Caco-2 (cell line): Measurements from ENCODE around the gene ZFP91. TPM values are rescaled to one million over a fixed set of nuclear protein-coding genes. Genes with fewer than 3 reads are reported as not detected.

ENCODE experiments used
- BruUV-seq: library from RNA; stranded (reverse); fragments of 400-500 nt; replicated peaks from 2 replicates; lab custom pipeline; 2021; lab: Mats Ljungman, UMichigan
- CTCF ChIA-PET: fragments of 300-600 bp; sonication (Branson Sonifier 250); formaldehyde crosslinking; loops from one replicate; lab custom pipeline; 2022; ENCODE audit warnings: antibody characterized with exemption; lab: Charles Lee
- POLR2A ChIA-PET: fragments of 300-600 bp; sonication (Branson Sonifier 250); formaldehyde crosslinking; loops from one replicate; lab custom pipeline; 2022; ENCODE audit warnings: antibody characterized with exemption; lab: Charles Lee
- DNase-seq, 2 experiments: peaks; one replicate each; pipeline versions ENCODE4 v3.0.0 to v3.0.0-alpha.2; 2020 to 2022
- H3K27me3 ChIP-seq: replicated peaks from 2 replicates; pipeline ENCODE4 v1.6.0; 2011; ENCODE audit warnings: low read length; ENCODE audit not compliant: control insufficient read depth, insufficient read depth
- H3K36me3 ChIP-seq: 2 replicates; pipeline ENCODE4 v1.5.1; 2011; ENCODE audit warnings: low read length; ENCODE audit not compliant: control insufficient read depth, insufficient read depth
- H3K4me1 ChIP-seq: fragments of 250-450 bp; sonication (Bioruptor Pico); 2 replicates; pipeline ENCODE4 v1.5.1; 2020; ENCODE audit warnings: mild to moderate bottlenecking
- H3K4me3 ChIP-seq: 2 replicates; pipeline ENCODE4 v1.5.1; 2011; ENCODE audit warnings: low read depth, mild to moderate bottlenecking, control low read depth, low read length
- H3K9me3 ChIP-seq: fragments of 250-450 bp; sonication (Bioruptor Pico); 2 replicates; pipeline ENCODE4 v1.5.1; 2020; ENCODE audit warnings: mild to moderate bottlenecking, moderate library complexity
- H3K27ac Mint-ChIP-seq: one replicate; pipeline ENCODE4 v1.8.0; 2022; ENCODE audit warnings: mixed read lengths; ENCODE audit not compliant: unreplicated experiment
- H3K27me3 Mint-ChIP-seq: one replicate; pipeline ENCODE4 v1.8.0; 2022; ENCODE audit warnings: mixed read lengths; ENCODE audit not compliant: insufficient read depth, unreplicated experiment
- H3K36me3 Mint-ChIP-seq: one replicate; pipeline ENCODE4 v1.8.0; 2022; ENCODE audit warnings: mild to moderate bottlenecking, mixed read lengths; ENCODE audit not compliant: insufficient read depth, unreplicated experiment
- H3K4me1 Mint-ChIP-seq: one replicate; pipeline ENCODE4 v1.8.0; 2022; ENCODE audit warnings: low read depth, mixed read lengths; ENCODE audit not compliant: unreplicated experiment
- H3K4me3 Mint-ChIP-seq: one replicate; pipeline ENCODE4 v1.8.0; 2022; ENCODE audit warnings: mild to moderate bottlenecking, moderate library complexity, mixed read lengths; ENCODE audit not compliant: unreplicated experiment
- H3K9me3 Mint-ChIP-seq: one replicate; pipeline ENCODE4 v1.8.0; 2022; ENCODE audit warnings: mixed read lengths; ENCODE audit not compliant: unreplicated experiment
- CTCF ChIP-seq, 2 experiments: fragments of 200-600 bp in 1 of 2; IDR thresholded peaks; 1 replicate in 1 of 2; 2 replicates in 1 of 2; pipeline versions ENCODE4 v1.5.1 to v1.8.0; 2011 to 2022; ENCODE audit warnings: antibody characterized with exemption in 1 of 2, control low read depth in 1 of 2, inconsistent platforms in 1 of 2, low read depth in 1 of 2, low read length in 1 of 2, mild to moderate bottlenecking in 1 of 2, moderate library complexity in 1 of 2; ENCODE audit not compliant: insufficient read depth in 1 of 2, severe bottlenecking in 1 of 2, unreplicated experiment in 1 of 2
- intact Hi-C: fragments of 100-400 bp; cut with micrococcal nuclease; formaldehyde crosslinking; loops from one replicate; pipeline ENCODE4 v1.10.0; 2022; ENCODE audit not compliant: unreplicated experiment
- total RNA-seq: library from RNA; stranded (reverse); gene quantifications from 2 replicates; pipeline ENCODE4 v1.2.3, GENCODE V29; 2022

The ZFP91 gene
- total RNA-seq, 1 experiment from 2014 or later: 40.6 TPM

- Histone ChIP-seq H3K4me1 (no peaks in the 10 kb centered on the region), H3K36me3 (no peaks in the 10 kb centered on the region), H3K4me3 (no peak overlapping the region), H3K9me3 (no peaks in the 10 kb centered on the region), H3K27me3 (no peaks in the 10 kb centered on the region)
- Mint-ChIP-seq H3K4me3 (no peak overlapping the region), H3K9me3 (peaks cover 8% of the 10 kb centered on the region), H3K4me1 (no peaks in the 10 kb centered on the region), H3K27me3 (no peaks in the 10 kb centered on the region), H3K36me3 (no peaks in the 10 kb centered on the region), H3K27ac (no peak overlapping the region)
- TF ChIP-seq CTCF (IDR thresholded peaks at IDR 0.05; ENCODE audit: insufficient read depth in 1 of 2, low read depth in 1 of 2, low read length in 1 of 2, severe bottlenecking in 1 of 2, unreplicated experiment in 1 of 2): no peak
- DNase-seq: no peak
- POLR2A ChIA-PET: no interaction called here
- intact Hi-C loops: no loop called here
- BruUV-seq: no TSS peak
- CTCF ChIA-PET: no interaction called here
Measured at GRCh38 chr11:58639103-58639502, 60.2 kb downstream of the ZFP91 start.

GRCh38 chr11:58639669-58640068 lies 60.8 kb downstream of the ZFP91 start:
- H3K36me3 Mint-ChIP-seq: no peaks in the 10 kb centered on the region
- H3K4me1 Mint-ChIP-seq: no peaks in the 10 kb centered on the region
- Histone ChIP-seq H3K9me3 (0 out of 2 replicates have a peak, but pooled peaks cover 2% of the 10 kb centered on the region), H3K4me3 (no peak overlapping the region), H3K36me3 (no peaks in the 10 kb centered on the region), H3K27me3 (no peaks in the 10 kb centered on the region), H3K4me1 (no peaks in the 10 kb centered on the region)
- no TSS peak for BruUV-seq
- no peak for TF ChIP-seq CTCF (IDR thresholded peaks at IDR 0.05; ENCODE audit: insufficient read depth in 1 of 2, low read depth in 1 of 2, low read length in 1 of 2, severe bottlenecking in 1 of 2, unreplicated experiment in 1 of 2)
- intact Hi-C loops: no loop called here
- H3K4me3 Mint-ChIP-seq: no peak overlapping the region
- H3K27me3 Mint-ChIP-seq: no peaks in the 10 kb centered on the region
- ChIA-PET POLR2A (no interaction called here), CTCF (no interaction called here)
- DNase-seq: no peak
- no peak overlapping the region for H3K27ac Mint-ChIP-seq
- H3K9me3 Mint-ChIP-seq: peaks cover 13% of the 10 kb centered on the region

GRCh38 chr11:58640386-58641023 lies 61.6 kb downstream of the ZFP91 start:
- H3K4me3 ChIP-seq: no peak overlapping the region
- H3K9me3 ChIP-seq: peaks cover 8% of the 10 kb centered on the region
- no peak for DNase-seq
- BruUV-seq: no TSS peak
- intact Hi-C loops: no loop called here
- H3K4me1 Mint-ChIP-seq: no peaks in the 10 kb centered on the region
- no peaks in the 10 kb centered on the region for H3K36me3 ChIP-seq
- H3K9me3 Mint-ChIP-seq: peaks cover 18% of the 10 kb centered on the region
- H3K4me3 Mint-ChIP-seq: no peak overlapping the region
- ChIA-PET CTCF (no interaction called here), POLR2A (no interaction called here)
- no peaks in the 10 kb centered on the region for H3K4me1 ChIP-seq
- no peaks in the 10 kb centered on the region for H3K27me3 ChIP-seq
- H3K36me3 Mint-ChIP-seq: no peaks in the 10 kb centered on the region
- no peak for TF ChIP-seq CTCF (IDR thresholded peaks at IDR 0.05; ENCODE audit: insufficient read depth in 1 of 2, low read depth in 1 of 2, low read length in 1 of 2, severe bottlenecking in 1 of 2, unreplicated experiment in 1 of 2)
- H3K27ac Mint-ChIP-seq: no peak overlapping the region
- H3K27me3 Mint-ChIP-seq: no peaks in the 10 kb centered on the region
